ENCODE data around the gene SLC35F4. TPM values are rescaled to one million over a fixed set of nuclear protein-coding genes. Genes with fewer than 3 reads are reported as not detected.

The SLC35F4 gene
- polyA plus RNA-seq, 1 donor (not counting 4 experiments of a cell fraction or from before 2014, with no cell fraction given) = not detected

DNA sequence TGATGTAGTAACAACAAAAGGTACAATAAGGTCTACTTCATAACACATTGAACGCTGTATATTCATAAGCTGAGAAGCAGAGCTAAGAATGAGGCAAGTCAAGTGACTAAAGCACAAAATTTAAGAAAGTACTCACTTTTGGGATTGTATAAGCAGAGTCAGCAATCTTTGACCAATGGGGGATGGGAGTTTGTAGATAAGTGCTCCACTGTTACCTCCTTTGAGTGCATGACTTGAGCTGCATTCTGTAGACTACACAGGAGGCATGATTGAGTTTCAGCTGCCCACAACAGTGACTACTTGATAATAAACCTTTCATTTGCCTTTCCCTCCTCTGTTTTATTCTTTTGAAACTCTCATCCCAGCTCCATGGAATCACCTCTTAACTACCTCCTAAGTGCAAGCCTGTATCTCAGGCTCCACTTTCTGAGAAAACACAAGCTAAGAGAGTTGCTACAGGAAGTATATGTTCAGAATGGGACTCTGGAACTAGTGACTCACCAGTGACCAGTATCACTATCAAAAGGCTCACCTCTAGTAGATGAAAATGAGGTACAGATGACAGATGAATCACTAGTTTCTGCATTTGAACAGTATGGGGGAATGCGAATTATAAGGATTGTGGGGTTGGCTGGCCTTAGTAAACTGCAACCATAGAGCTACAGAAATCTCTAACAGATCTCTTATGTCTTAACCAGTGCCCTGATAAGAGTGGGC lies 49.2 kb downstream of the SLC35F4 start:
- Histone ChIP-seq H2AFZ (ENCODE audit: control insufficient read depth, low read length) (peak overlapping the region; percentile 44), H3K27ac (ENCODE audit: control insufficient read depth, insufficient read depth, low read length) (no peak overlapping the region), H3K9ac (ENCODE audit: control insufficient read depth, extremely low read depth, insufficient read depth, low read length) (no peak overlapping the region), H3K4me1 (ENCODE audit: control insufficient read depth, extremely low read depth, insufficient read depth, low read length) (peaks cover 15% of the 10 kb centered on the region), H3K9me1 (ENCODE audit: control insufficient read depth, extremely low read depth, insufficient read depth, low read length) (no peaks in the 10 kb centered on the region), H3K4me2 (ENCODE audit: control insufficient read depth, extremely low read depth, insufficient read depth, low read depth, low read length) (peak overlapping the region; percentile 19), H3K9me3 (ENCODE audit: control insufficient read depth, low read depth, low read length) (no peaks in the 10 kb centered on the region), H3K4me3 (ENCODE audit: control insufficient read depth in 2 of 3, extremely low read depth in 1 of 3, insufficient read depth in 2 of 3, low read depth in 1 of 3, low read length in 3 of 3) (no peak overlapping the region), H3K36me3 (ENCODE audit: control insufficient read depth in 2 of 2, extremely low read depth in 1 of 2, insufficient read depth in 2 of 2, low read length in 2 of 2) (no peaks in the 10 kb centered on the region), H3K79me2 (ENCODE audit: control insufficient read depth, insufficient read depth, low read length) (no peaks in the 10 kb centered on the region), H3K27me3 (ENCODE audit: control insufficient read depth, extremely low read depth, insufficient read depth, low read length) (no peaks in the 10 kb centered on the region), H4K20me1 (ENCODE audit: control insufficient read depth, extremely low read depth, insufficient read depth, low read length) (no peaks in the 10 kb centered on the region)
- DNase-seq (ENCODE audit: low read depth, low spot score) (peak; percentile 17), FAIRE-seq (peak; percentile 9)
- dilution Hi-C loops (cut with MboI; ENCODE audit: extremely low pct_ligation_motif_present, low sequenced_read_pairs) = no loop called here
- TF ChIP-seq EZH2 (IDR thresholded peaks at IDR 0.05; ENCODE audit: low read length) = no peak
- TF ChIP-seq, protein P1, sequence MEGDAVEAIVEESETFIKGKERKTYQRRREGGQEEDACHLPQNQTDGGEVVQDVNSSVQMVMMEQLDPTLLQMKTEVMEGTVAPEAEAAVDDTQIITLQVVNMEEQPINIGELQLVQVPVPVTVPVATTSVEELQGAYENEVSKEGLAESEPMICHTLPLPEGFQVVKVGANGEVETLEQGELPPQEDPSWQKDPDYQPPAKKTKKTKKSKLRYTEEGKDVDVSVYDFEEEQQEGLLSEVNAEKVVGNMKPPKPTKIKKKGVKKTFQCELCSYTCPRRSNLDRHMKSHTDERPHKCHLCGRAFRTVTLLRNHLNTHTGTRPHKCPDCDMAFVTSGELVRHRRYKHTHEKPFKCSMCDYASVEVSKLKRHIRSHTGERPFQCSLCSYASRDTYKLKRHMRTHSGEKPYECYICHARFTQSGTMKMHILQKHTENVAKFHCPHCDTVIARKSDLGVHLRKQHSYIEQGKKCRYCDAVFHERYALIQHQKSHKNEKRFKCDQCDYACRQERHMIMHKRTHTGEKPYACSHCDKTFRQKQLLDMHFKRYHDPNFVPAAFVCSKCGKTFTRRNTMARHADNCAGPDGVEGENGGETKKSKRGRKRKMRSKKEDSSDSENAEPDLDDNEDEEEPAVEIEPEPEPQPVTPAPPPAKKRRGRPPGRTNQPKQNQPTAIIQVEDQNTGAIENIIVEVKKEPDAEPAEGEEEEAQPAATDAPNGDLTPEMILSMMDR (optimal IDR thresholded peaks at IDR 0.05 in 1 of 3, IDR thresholded peaks at IDR 0.05 in 1 of 3, conservative IDR thresholded peaks at IDR 0.05 in 1 of 3; ENCODE audit: extremely low read depth in 1 of 3, insufficient read depth in 2 of 3, low read length in 3 of 3) = no peak

DNA sequence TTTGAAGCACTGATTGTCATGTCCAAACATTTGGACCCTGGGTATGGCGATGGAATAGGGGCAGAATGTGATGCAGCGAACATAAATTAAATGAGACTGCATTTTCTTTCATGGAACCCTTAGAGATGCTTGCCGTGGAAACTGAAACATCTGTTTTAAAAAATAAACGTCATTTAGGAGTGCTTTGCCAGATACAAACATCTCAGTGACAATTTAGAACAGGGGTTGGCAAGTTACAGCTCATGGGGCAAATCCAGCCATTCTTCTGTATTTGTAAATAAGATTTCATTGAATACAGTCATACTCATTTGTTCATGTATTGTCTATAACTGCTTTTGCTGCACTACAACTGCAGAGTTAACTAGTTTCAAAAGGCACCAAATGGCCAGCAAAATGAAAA lies 51.2 kb downstream of the SLC35F4 start:
- Histone ChIP-seq H3K9me1 (ENCODE audit: control insufficient read depth, extremely low read depth, insufficient read depth, low read length) (no peaks in the 10 kb centered on the region), H3K27ac (ENCODE audit: control insufficient read depth, insufficient read depth, low read length) (no peak overlapping the region), H2AFZ (ENCODE audit: control insufficient read depth, low read length) (no peak overlapping the region), H3K9me3 (ENCODE audit: control insufficient read depth, low read depth, low read length) (no peaks in the 10 kb centered on the region), H3K79me2 (ENCODE audit: control insufficient read depth, insufficient read depth, low read length) (no peaks in the 10 kb centered on the region), H3K27me3 (ENCODE audit: control insufficient read depth, extremely low read depth, insufficient read depth, low read length) (no peaks in the 10 kb centered on the region), H3K9ac (ENCODE audit: control insufficient read depth, extremely low read depth, insufficient read depth, low read length) (no peak overlapping the region), H4K20me1 (ENCODE audit: control insufficient read depth, extremely low read depth, insufficient read depth, low read length) (no peaks in the 10 kb centered on the region), H3K4me1 (ENCODE audit: control insufficient read depth, extremely low read depth, insufficient read depth, low read length) (peaks cover 8% of the 10 kb centered on the region), H3K4me3 (ENCODE audit: control insufficient read depth in 2 of 3, extremely low read depth in 1 of 3, insufficient read depth in 2 of 3, low read depth in 1 of 3, low read length in 3 of 3) (no peak overlapping the region), H3K36me3 (ENCODE audit: control insufficient read depth in 2 of 2, extremely low read depth in 1 of 2, insufficient read depth in 2 of 2, low read length in 2 of 2) (no peaks in the 10 kb centered on the region), H3K4me2 (ENCODE audit: control insufficient read depth, extremely low read depth, insufficient read depth, low read depth, low read length) (no peak overlapping the region)
- no peak for DNase-seq (ENCODE audit: low read depth, low spot score)
- TF ChIP-seq, protein P1 (optimal IDR thresholded peaks at IDR 0.05 in 1 of 3, IDR thresholded peaks at IDR 0.05 in 1 of 3, conservative IDR thresholded peaks at IDR 0.05 in 1 of 3; ENCODE audit: extremely low read depth in 1 of 3, insufficient read depth in 2 of 3, low read length in 3 of 3) = no peak
- no peak for TF ChIP-seq EZH2 (IDR thresholded peaks at IDR 0.05; ENCODE audit: low read length)
- dilution Hi-C loops (cut with MboI; ENCODE audit: extremely low pct_ligation_motif_present, low sequenced_read_pairs) = no loop called here
- no peak for FAIRE-seq
